HG03460 (cell line): ENCODE measurements around the gene PLEKHM1.

Experiments used
- ATAC-seq: cut with Tn5 transposase; IDR thresholded peaks from one replicate; pipeline ENCODE4 v1.9.1; 2021; ENCODE audit not compliant: unreplicated experiment

Gene PLEKHM1

DNA sequence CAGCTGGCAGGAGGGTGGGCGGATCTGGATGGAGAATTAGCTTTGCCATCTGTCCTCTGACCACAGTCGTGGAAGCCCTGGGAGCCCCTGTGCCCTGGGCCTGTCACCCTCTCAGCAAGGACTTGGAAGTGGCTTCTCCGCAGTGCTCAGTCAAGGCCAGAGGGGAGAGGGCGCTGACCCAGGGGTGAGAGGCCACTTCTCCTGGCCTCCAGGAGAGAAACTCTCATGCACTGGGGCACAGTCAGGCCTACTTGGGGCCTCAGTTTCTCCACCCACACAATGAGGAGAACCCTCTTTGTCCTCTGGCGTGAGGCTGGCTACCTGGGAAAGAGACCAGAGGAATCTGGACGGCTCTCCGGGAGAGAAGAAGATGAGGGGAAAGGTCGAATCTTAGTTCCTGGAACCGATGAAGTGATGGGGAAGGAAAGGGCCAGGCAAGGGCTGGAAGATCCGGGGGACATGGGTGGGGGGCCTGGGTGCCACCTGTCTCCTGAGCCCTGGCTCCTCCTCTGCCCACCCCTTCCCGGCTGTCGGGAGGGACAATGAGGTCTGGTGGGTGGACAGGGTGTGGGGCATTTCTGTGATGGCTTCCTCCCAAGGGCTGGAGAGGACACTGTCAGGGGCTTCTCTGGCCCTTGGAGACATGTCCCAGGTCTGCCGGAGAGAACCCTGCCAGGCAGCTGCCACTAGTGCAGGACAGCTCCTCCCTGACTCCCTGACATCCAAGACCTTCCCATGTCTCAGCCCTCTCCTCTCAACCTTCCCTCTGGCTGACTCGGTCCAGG, 48.8 kb downstream of the PLEKHM1 start:
- ATAC-seq: no peak

DNA sequence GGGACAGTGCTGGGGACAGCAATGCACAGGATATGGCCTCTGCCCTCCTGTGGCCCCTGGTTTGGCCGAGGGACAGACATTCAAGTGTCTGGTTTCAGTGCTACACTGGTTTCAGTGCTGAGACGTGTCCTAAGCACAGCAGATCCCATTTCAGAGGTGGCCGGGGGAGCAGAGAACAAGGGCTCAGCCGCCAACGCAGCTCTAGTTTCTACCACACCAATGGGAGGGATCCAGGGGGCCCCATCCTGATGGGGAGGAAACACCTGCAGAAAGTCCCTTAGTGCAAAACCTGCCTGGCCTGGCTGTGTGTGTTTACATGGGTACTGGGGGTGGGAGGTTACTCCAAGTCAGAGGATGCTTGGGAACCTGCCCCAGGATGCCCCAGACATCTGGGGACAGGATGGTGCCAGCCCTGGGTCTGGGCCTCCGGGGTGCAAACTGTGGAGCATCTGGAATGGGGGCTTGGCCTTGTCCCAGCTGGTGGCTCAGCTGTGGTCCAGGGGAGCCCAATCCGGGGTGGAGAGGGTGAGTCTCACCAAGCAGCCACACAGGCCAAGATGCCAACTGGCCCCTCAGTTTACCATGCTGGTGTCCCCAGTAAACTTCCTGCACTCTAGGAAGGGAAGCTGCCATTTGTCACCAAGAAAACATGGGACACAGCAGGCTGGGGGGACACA, 49.5 kb downstream of the PLEKHM1 start:
- peak; percentile 72 for ATAC-seq

DNA sequence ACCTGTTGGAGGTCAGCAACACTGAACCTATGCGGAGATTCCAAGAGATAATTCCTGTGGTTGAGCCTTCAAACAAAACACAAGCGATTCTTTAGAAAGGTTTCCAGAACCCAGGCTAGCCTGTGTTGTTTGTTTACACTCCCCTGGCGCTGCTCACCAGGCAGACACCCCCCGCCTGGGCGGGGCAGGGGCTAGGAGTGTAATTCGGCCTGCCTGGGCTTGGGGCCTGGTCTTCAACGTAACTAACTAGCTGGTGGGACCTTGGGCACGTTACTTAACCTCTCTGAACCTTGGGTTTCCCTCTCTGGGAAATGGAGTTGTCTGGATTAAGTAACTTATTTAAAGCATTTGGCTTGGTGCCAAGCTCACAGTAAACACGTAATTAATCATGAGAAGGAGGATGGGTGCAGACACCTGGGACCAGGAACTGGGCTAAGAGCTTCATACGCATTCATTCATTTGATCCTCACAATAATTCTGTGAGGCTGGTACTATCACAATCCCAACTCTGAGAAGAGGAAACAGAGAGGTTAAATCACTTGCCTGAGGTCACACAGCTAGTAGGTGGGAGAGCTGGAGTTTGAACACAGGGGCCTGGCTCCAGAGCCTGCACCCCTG, 50.3 kb downstream of the PLEKHM1 start:
- no peak for ATAC-seq

DNA sequence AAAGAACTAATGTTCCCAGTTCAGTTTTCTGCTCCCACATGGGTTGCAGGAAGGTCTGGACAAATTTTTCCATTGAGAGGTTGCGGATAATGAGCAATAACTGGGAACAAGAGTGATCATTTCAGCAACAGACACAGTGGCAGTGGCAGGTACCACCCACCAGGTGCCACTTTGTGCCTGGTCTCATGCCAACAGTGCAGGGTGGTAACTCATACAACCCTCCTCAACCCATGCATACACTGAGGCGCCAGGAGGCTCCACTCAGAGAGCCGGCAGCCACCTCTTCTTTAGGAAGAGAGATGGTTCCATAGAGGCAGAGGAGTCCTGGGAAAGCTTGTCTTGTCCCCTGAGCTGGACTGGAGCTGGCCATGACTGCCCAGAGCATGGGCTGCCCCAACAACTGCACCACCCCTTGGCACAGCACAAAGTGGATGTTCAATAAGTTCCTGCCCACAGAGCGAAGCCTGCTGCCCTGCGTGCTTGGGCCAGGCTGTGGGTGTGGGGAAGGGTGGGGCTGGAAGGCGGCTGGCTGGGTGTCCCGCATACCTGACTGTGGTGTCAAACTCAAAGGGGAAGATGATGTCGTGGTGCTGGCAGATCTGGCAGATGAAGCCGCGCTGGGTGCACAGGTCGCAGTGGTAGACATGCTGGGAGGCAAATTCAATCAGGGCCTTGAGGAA, 51.5 kb downstream of the PLEKHM1 start:
- no peak for ATAC-seq

DNA sequence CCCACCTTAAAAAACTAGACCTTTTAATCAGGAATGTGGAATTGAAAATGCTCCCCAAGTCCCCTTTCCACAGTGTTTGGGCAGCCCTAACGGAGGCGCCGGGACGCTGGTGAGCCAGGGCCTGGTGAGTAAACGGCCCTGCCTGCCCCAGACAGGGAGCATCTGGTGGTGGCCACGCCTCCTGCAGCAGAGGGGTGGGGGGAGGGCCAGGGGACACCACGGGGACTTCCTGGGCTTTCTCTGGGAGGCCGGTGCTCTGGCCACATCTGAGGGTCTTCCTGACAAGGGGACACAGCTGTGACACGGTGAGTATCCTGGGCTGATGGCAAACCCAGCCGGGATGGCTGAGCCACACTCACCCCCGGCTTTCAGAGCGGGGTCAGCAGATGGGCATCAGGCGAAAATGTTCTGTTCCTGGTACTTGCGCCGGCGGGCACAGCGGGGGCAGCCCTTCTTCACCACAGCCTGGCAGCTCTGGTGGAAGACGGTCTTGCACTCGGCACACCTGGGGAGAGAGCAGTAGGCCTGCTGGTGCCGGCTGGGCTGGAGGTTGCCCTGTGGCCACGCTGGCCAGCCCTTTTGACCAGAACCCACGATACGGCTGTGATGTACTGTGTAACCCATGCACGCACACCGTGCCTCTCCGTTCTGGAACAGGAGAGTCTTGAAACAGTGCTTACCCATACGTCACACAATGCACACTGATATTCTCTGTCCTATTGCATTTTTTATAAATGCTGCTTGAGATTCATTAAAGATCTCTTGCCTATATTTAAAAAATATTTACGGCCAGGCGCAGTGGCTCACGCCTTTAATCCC, 52.8 kb downstream of the PLEKHM1 start:
- ATAC-seq: no peak

DNA sequence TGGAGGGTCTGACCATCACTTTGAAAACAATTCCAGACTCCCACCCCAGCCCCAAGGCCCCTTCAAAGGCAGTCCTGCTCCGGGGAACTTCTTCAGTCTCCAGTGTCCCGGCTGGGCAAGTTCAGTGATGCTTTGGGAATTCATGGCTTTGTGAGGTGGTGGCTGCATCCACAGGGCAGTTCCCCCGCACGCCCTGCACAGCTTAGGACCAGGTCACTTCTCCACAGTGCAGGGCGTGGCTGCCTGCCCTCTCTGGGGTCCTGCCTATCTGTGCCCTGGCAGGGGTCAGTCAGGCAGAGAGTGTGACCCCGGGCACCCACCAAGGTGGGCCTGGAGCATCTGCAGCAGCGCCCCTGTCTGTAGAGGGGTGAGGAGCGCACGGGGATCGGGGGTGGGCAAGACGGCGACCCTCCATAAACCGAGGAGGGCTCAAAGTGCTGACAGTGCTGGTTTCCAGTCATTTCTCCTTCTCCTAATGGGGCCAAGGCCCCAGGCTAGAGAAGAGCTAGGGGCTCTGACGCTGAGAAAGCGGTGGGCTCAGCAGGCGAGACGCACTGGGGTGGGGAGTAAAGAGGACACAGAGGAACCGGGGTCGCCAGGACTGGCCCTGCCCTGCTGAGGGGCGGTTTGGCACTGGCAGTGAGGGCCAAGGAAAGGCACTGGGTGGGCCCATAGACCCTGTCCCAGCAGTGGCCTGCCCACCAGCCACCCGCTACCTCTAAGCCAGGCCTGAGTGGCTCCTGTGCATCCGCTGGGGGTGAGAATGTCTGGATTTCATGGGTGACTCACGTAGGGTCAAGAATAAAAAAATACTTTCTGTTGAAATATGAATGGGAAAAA, 53.7 kb downstream of the PLEKHM1 start:
- ATAC-seq: no peak

DNA sequence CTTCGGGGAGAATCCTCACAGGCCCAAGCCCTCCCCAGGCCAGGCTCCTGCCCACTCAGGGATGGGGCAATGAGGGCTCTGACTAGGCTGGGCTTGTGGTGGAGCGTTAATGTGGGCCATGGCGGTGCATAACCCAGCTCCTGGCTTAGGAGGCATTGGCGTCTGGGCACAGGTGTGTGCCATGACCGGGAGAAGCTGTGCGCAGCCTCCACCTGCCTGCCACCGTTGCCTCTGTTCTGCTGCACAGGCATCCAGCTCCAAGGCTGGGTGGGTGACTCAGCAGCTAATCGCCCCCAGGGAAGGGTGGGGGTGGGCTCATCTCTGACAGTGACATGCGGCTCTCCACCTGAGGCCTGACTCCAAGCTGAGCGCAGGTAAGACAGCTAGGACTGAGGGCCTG, 54.4 kb downstream of the PLEKHM1 start:
- no peak for ATAC-seq

DNA sequence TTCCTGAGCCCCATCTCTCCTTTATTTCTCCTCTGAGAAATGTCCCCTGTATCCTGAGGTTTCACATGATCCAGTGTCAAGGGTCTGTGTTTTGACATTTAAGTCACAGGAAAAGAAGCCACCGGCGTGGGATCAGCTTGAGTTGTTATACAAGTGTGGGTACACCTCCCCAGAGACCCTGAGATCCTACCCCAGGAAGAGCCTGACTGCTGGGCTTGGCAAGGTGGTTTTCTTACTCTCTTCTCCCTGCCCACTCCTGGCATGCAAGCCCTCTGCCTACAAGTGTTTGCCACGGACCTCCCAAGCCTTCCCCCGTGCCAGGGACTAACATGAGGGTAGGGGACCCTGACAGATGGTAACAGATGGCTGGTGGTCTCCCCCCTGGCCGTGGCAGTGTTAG, 55.0 kb downstream of the PLEKHM1 start:
- no peak for ATAC-seq

DNA sequence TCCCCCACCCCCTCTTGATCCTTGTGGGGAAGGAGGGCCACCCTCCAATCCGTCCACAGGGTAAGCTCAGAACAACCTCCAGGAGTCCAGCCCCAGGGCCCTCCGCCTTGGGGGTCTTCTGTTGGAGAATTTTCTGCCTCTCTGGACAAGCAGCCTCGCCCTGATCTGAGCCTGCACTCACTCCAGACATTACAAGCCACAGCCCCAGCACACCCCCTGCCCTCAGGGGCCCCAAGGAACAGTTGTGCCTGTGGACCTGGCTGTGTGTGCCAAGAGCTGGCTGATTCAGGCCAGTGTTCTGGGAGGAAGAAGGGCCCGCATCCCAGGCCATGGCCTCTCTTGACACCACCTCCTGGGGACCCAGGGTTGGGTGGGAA, 57.4 kb downstream of the PLEKHM1 start:
- ATAC-seq: no peak

DNA sequence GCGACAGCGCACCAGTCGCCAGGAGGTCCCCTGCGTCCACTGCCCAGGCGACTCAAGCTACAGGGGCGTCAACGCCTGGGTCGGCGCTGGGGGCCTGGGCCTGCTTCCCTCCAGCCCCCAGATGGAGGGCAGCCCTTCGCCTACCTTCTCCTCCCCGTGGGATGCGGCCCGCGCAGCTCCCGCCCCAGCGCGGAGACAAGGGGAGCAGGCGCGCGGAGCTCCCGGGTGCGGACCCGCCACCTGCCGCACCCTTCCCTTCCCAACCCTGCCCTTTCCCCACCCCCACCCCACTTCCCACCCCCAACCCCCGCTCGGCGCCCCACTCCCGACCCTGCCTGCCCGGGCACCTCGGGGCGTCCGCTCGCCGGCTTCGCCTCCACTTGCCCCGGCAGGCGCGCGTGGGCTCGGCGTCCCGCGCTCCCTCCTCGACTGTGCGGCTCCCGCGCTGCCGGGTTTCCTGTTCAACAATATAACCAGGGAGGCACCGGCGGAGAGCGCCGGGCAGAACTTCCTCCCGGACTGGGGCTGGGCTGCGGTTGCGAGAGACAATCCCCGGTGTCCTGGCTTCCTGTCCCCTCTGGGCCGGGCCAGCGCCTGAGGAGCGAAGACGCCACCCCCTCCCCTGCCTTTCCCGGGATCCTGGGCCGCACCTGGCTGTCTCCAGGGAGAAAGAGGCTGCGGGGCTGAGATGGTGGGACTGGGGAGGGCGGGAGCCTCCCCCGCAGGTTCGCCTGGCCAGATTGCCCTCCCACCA, 57.9 kb downstream of the PLEKHM1 start, which contains the start of gene ARHGAP27:
Gene ARHGAP27, minus strand, starts transcription at position 466 of the 754 bp plus-strand sequence. CDS start 2,591 bp downstream, outside the sequence.
- no peak for ATAC-seq

DNA sequence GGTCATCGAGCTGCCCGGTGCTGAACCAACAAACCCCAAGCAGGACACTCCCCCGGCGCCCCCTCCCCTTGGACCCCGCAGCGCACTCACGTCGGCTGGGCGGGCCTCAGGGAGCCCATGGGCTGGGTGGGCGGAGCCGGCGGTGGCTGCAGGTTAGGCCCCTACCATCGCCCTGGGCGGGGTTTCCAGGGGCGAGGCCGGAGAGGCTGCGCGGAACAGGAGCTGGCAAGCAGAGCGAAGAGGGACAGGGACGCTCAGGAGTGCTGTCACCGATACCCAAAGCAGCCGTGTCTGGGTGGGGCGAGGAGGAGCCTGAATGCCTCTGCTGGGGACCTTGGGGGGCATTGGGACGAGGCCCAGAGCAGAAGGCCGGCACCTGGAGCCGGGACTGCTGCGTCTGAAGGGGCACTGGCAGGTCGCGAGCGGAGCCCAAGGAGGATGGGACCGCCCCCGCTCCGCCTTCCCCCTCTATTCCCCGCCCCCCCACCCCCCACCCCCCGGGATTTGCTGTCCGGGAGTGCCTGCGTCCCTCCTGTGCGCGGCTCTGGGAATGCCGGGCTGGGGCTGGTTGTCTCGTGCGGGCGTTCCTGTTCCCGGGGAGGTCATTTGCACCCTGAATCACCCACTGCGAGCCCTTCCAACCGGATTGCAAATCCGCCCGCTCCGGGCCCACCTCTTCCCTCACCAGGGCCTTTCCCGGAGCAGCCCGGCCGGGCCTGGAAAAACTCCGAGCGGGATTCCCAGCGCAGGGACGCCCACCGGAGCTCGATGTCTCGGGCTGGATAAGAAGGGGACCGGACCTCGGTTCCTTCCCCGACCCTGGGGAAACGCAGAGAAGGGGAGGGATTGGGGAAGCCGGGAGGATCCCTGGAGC, 58.8 kb downstream of the PLEKHM1 start:
- peak; percentile 55 for ATAC-seq

DNA sequence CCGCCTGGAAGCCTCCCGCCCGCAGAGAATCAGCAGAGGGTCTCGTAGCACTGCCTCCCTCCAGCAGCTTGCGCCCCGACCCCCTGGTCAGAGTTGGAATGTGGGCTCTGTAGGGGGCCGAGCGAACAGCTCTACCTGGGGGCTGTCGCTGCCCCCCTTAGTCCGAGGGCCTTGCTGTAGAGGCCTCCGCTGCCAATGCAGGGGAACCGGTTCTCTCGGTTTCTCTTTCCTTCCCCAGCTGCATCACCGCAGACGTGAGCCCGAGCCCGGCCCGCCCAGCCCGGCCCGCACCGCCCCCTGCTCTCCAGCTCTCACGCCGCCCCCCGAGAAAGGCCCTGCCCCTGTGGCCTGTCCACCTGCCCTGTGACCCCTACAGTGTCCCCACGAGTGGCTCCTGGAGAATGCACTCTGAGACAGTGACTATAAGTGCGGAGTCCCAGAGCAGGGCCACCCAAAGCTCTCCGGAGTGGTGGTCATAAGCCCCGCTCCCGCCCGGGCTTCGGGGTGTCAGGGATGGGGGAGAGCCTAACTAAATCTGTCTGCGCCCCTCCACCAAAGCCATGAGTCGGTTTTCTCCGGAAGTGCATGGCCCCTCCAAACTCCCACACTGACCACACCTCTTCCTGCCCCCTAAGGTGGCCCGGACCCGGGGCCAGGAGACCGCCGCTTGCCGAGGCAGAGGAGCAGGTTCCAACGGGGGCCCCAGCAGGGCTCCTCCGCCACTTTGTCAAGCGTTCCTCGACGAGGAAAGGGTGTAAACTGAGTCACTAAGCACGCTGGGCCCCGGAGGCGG, 59.6 kb downstream of the PLEKHM1 start:
- peak; percentile 20 for ATAC-seq

DNA sequence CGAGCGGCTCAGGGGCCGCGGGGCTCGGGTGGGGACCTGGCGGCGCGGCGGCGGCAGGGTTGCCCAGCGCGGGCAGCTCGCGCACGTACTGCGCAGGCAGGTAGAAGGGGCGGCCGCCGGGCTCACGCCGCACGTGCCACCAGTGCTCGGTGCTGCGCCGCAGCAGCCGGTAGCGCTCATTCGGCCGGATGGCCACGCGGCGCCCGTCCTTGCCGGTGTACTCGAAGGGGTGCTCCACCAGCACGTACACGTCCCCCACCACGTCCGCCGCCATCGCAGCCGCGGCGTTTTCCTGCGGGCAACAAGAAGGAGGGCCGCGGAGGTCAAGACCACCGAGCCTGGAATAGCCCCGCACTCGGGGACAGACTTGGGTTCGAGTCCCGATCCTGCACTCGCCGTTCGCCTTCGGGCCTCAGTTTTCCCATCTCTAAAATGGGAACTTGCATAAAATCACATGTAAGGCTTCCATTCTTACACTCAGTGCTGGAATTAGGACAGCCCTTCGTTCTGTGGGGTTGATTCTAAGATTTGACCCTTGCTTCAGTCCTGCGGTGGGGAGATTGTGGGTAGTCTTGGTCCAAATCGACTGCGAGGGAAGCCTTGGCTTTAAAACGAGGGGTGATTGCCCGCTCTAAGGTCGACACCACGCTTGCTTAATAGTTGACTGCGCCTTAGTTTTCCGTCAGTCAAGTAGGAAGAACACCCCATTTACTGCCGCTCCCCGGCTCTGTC, 60.3 kb downstream of the PLEKHM1 start:
- ATAC-seq: no peak

DNA sequence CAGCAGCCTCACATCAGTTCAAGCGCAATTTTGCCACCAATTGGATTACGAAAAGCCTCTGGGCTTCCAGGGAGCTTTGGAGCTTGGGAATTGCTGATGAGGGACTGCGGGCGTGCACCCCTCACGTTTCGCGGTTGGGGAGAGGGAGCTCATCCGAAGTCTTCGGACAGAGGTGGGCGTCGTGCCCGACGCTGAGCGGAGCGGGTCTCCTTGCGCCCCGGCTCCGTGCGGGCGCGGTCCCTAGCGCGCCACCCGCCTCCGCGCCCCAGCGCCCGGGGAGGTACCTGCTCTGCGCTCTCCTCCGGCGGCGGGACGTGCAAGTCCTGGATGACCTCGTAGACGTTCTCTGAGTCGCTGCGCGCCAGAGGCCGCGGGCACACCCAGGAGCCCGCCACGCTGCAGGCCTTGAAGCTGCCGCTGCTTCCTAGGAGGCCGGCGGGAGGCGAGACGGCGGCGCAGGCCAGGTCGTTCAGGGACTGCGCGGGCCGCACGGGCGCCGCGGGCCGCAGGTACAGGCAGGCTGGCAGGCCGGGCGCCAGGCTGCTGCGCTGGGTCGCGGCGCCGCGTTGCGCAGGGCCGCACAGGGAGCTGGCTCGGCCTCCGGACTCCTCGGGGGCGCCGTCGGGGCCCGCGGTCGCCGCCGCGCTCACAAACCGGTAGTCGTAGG, 61.0 kb downstream of the PLEKHM1 start:
- ATAC-seq: no peak

DNA sequence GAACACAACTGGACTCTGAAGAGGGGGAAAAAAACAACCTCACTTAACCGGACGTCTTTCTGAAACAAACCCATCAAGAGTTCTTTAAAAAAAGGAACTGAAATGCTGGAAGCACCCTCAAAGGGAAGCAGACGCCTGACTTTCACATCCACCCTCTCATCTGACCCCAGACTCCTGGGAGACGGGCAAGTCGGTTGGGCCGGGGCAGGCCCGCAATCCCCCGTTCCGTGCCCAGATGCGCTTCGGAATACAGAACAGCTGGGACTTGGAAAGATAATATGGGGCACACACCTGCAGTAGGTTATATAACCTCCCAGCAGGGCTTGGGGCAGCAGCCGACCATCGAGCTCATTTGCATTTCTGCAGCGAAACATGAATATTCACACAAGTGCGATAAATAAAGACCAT, 61.6 kb downstream of the PLEKHM1 start:
- no peak for ATAC-seq

DNA sequence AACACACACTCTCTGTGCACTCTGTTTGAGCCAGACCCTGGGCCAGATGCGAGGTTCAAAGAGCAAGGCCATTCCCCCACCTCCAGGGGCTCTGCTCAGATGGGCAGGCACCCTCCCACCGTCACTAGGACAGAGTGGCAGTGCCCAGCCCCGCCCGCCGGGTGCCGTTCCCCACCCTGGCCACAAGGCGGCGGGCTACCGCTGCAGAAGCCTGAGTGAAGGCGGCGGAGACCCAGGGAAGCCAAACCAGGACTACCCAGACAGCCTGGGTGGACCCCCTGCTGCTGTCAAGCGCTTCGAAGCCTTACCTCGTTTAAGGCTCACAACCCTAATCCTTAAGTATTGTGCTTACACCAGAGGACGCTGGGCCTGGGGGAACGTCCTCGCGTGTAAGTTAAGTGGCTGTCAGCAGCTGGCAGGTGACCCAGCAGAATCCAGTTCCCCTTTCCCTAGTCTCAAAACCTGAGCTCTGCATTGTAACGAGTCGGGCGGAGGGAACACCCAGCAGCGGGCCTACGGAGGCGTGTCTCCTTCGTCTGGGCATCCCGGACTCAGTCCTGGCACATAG, 62.4 kb downstream of the PLEKHM1 start:
- peak; percentile 34 for ATAC-seq
